SK-N-MC (cell line): Measurements from ENCODE around the gene CTXND2.

ENCODE experiments used
- EZH2 ChIP-seq: fragments of 200-600 bp; sonication (generic); IDR thresholded peaks from one replicate; pipeline ENCODE4 v1.6.1; 2017; ENCODE audit warnings: antibody characterized with exemption
- FOXP2 ChIP-seq: optimal IDR thresholded peaks from 2 replicates; pipeline ENCODE3; 2011; ENCODE audit warnings: mild to moderate bottlenecking, moderate library complexity; ENCODE audit not compliant: insufficient read depth; ENCODE audit errors: extremely low read length, control extremely low read depth
- POLR2AphosphoS5 ChIP-seq: IDR thresholded peaks from 2 replicates; pipeline ENCODE4 v1.6.1; 2012; ENCODE audit warnings: mild to moderate bottlenecking, low read depth, low read length, borderline replicate concordance

DNA sequence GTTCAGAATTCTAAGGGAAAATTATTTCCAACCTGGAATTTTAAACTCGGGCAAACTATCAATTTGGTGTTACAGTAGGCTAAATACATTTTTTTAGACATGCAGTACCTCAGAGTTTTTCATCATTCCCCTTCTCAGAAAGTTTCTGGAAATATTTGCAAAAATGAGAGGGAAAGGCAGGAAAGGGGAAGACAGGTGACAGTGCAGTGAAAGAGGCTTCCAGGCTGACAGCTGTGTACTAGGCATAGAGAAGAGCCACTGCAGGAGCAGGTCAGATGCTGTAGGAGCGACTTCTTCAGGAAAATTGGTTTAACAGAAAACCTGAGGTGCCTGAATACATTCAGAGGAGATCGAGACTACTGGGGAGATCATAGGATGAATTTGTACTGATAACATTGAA lies 67.8 kb downstream of the CTXND2 start:
- TF ChIP-seq POLR2AphosphoS5 (no peak), EZH2 (no peak), FOXP2 (no peak)
